Caco-2 (cell line): ENCODE results near the gene CD160. TPM values are rescaled to one million over a fixed set of nuclear protein-coding genes. Genes with fewer than 3 reads are reported as not detected.
"Not testable (repeated sequence)": the region's sequence is repeated elsewhere in the genome, so short reads cannot be mapped to it uniquely, and the experiment has no call there.

Experiments used
- BruUV-seq: library from RNA; stranded (reverse); fragments of 400-500 nt; replicated peaks from 2 replicates; lab custom pipeline; 2021; lab: Mats Ljungman, UMichigan
- CTCF ChIA-PET: fragments of 300-600 bp; sonication (Branson Sonifier 250); formaldehyde crosslinking; loops from one replicate; lab custom pipeline; 2022; ENCODE audit warnings: antibody characterized with exemption; lab: Charles Lee
- POLR2A ChIA-PET: fragments of 300-600 bp; sonication (Branson Sonifier 250); formaldehyde crosslinking; loops from one replicate; lab custom pipeline; 2022; ENCODE audit warnings: antibody characterized with exemption; lab: Charles Lee
- DNase-seq, 2 experiments: peaks; one replicate each; pipeline versions ENCODE4 v3.0.0 to v3.0.0-alpha.2; 2020 to 2022
- H3K27me3 ChIP-seq: replicated peaks from 2 replicates; pipeline ENCODE4 v1.6.0; 2011; ENCODE audit warnings: low read length; ENCODE audit not compliant: control insufficient read depth, insufficient read depth
- H3K36me3 ChIP-seq: 2 replicates; pipeline ENCODE4 v1.5.1; 2011; ENCODE audit warnings: low read length; ENCODE audit not compliant: control insufficient read depth, insufficient read depth
- H3K4me1 ChIP-seq: fragments of 250-450 bp; sonication (Bioruptor Pico); 2 replicates; pipeline ENCODE4 v1.5.1; 2020; ENCODE audit warnings: mild to moderate bottlenecking
- H3K4me3 ChIP-seq: 2 replicates; pipeline ENCODE4 v1.5.1; 2011; ENCODE audit warnings: low read depth, mild to moderate bottlenecking, control low read depth, low read length
- H3K9me3 ChIP-seq: fragments of 250-450 bp; sonication (Bioruptor Pico); 2 replicates; pipeline ENCODE4 v1.5.1; 2020; ENCODE audit warnings: mild to moderate bottlenecking, moderate library complexity
- H3K27ac Mint-ChIP-seq: one replicate; pipeline ENCODE4 v1.8.0; 2022; ENCODE audit warnings: mixed read lengths; ENCODE audit not compliant: unreplicated experiment
- H3K27me3 Mint-ChIP-seq: one replicate; pipeline ENCODE4 v1.8.0; 2022; ENCODE audit warnings: mixed read lengths; ENCODE audit not compliant: insufficient read depth, unreplicated experiment
- H3K36me3 Mint-ChIP-seq: one replicate; pipeline ENCODE4 v1.8.0; 2022; ENCODE audit warnings: mild to moderate bottlenecking, mixed read lengths; ENCODE audit not compliant: insufficient read depth, unreplicated experiment
- H3K4me1 Mint-ChIP-seq: one replicate; pipeline ENCODE4 v1.8.0; 2022; ENCODE audit warnings: low read depth, mixed read lengths; ENCODE audit not compliant: unreplicated experiment
- H3K4me3 Mint-ChIP-seq: one replicate; pipeline ENCODE4 v1.8.0; 2022; ENCODE audit warnings: mild to moderate bottlenecking, moderate library complexity, mixed read lengths; ENCODE audit not compliant: unreplicated experiment
- H3K9me3 Mint-ChIP-seq: one replicate; pipeline ENCODE4 v1.8.0; 2022; ENCODE audit warnings: mixed read lengths; ENCODE audit not compliant: unreplicated experiment
- intact Hi-C: fragments of 100-400 bp; cut with micrococcal nuclease; formaldehyde crosslinking; loops from one replicate; pipeline ENCODE4 v1.10.0; 2022; ENCODE audit not compliant: unreplicated experiment
- total RNA-seq: library from RNA; stranded (reverse); gene quantifications from 2 replicates; pipeline ENCODE4 v1.2.3, GENCODE V29; 2022
- TF ChIP-seq, protein P1 (sequence below), 2 experiments: fragments of 200-600 bp in 1 of 2; IDR thresholded peaks; 1 replicate in 1 of 2; 2 replicates in 1 of 2; pipeline versions ENCODE4 v1.5.1 to v1.8.0; 2011 to 2022; ENCODE audit warnings: antibody characterized with exemption in 1 of 2, control low read depth in 1 of 2, inconsistent platforms in 1 of 2, low read depth in 1 of 2, low read length in 1 of 2, mild to moderate bottlenecking in 1 of 2, moderate library complexity in 1 of 2; ENCODE audit not compliant: insufficient read depth in 1 of 2, severe bottlenecking in 1 of 2, unreplicated experiment in 1 of 2

CD160 gene
- total RNA-seq, 1 experiment from 2014 or later, result 0.20 TPM

DNA sequence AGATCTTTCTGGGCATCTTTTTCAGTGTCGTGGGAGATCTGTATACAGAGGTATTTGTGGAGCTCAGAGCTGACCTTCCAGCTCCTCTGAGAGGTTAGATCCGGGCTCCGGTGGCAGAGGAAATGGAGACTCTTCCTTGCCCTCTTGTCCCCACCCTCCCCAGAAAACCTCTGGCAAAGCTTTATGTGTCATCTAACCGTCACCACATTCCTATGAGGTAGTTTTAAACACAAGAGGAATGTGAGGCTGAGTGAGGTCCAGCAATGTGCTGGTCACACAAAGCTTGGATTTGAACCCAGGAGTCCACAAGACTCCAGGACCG, 1.2 kb downstream of the CD160 start:
- no peak for DNase-seq
- no peak overlapping the region for H3K4me3 Mint-ChIP-seq
- TF ChIP-seq, protein P1, sequence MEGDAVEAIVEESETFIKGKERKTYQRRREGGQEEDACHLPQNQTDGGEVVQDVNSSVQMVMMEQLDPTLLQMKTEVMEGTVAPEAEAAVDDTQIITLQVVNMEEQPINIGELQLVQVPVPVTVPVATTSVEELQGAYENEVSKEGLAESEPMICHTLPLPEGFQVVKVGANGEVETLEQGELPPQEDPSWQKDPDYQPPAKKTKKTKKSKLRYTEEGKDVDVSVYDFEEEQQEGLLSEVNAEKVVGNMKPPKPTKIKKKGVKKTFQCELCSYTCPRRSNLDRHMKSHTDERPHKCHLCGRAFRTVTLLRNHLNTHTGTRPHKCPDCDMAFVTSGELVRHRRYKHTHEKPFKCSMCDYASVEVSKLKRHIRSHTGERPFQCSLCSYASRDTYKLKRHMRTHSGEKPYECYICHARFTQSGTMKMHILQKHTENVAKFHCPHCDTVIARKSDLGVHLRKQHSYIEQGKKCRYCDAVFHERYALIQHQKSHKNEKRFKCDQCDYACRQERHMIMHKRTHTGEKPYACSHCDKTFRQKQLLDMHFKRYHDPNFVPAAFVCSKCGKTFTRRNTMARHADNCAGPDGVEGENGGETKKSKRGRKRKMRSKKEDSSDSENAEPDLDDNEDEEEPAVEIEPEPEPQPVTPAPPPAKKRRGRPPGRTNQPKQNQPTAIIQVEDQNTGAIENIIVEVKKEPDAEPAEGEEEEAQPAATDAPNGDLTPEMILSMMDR (IDR thresholded peaks at IDR 0.05; ENCODE audit: insufficient read depth in 1 of 2, low read depth in 1 of 2, low read length in 1 of 2, severe bottlenecking in 1 of 2, unreplicated experiment in 1 of 2), result no peak
- no peaks in the 10 kb centered on the region for H3K9me3 Mint-ChIP-seq
- ChIA-PET CTCF (interaction anchor here (0.7 to 2.3 kb wide), 5 partner anchors 9 to 289 kb away, joined by 3 to 13 read pairs (median 5); partner anchors contain the start of genes NUDT17 and PDZK1), POLR2A (interaction anchor here (1.2 kb wide), 1 partner anchor 9 kb away, joined by 5 read pairs; no protein-coding TSS in a partner anchor)
- no peaks in the 10 kb centered on the region for H3K36me3 ChIP-seq
- BruUV-seq, result no TSS peak
- H3K27me3 ChIP-seq, result no peaks in the 10 kb centered on the region
- no peaks in the 10 kb centered on the region for H3K9me3 ChIP-seq
- peaks cover 42% of the 10 kb centered on the region for H3K4me1 Mint-ChIP-seq
- no peaks in the 10 kb centered on the region for H3K27me3 Mint-ChIP-seq
- intact Hi-C loops, result no loop called here
- H3K36me3 Mint-ChIP-seq, result peaks cover 7% of the 10 kb centered on the region
- peaks cover 33% of the 10 kb centered on the region for H3K4me1 ChIP-seq
- peak overlapping the region; percentile 69 for H3K27ac Mint-ChIP-seq
- H3K4me3 ChIP-seq, result no peak overlapping the region

DNA sequence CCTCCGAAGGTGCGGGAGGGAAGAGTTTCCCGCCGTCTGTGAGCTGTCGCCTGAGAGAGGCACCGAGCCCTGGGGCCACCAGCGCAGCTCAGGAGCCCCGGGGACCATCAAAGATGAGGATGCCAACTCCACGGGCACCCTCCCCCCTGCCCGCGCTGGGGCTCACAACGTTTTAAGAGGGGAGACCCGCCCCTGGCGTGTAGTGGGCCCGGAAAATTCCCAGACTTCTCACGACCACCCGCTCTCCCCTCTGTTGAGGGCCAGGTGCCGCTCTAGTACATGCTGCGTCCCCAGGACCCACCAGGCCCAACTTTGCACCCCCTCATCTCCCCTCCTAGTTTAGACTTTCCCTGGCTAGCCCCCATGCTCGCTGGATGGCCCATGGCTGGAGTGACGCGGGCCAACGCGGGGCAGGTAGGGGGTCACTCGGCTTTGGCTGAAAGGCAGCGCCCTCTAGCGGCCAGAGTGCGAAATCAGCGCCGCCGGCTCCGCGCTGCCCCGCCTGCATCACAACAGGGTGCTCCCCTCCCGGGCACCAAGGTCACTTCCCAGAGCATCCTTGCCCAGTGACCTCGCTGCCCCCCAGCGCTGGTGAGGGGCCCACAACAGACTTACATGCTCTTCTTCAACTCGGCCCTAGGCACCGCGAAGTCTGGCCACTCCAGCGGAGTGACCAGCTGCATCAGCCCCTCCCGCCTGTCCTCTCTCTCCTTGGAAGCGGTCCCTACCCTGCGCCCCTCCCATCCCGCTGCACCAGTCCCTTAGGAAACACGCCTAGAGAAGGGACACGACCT, 1.8 kb downstream of the CD160 start:
- intact Hi-C loops, result loop anchor here (1.0 kb wide), 1 partner anchor 10 kb away; no protein-coding TSS in a partner anchor
- no TSS peak for BruUV-seq
- no peaks in the 10 kb centered on the region for H3K36me3 ChIP-seq
- POLR2A ChIA-PET, result interaction anchor here (1.2 kb wide), 1 partner anchor 10 kb away, joined by 5 read pairs; no protein-coding TSS in a partner anchor
- H3K27me3 ChIP-seq, result no peaks in the 10 kb centered on the region
- Mint-ChIP-seq H3K9me3 (no peaks in the 10 kb centered on the region), H3K27ac (peak overlapping the region; percentile 69), H3K4me1 (peaks cover 38% of the 10 kb centered on the region), H3K27me3 (no peaks in the 10 kb centered on the region), H3K36me3 (peaks cover 7% of the 10 kb centered on the region), H3K4me3 (peak overlapping the region; percentile 66)
- H3K4me1 ChIP-seq, result peaks cover 28% of the 10 kb centered on the region
- TF ChIP-seq, protein P1 (IDR thresholded peaks at IDR 0.05; ENCODE audit: insufficient read depth in 1 of 2, low read depth in 1 of 2, low read length in 1 of 2, severe bottlenecking in 1 of 2, unreplicated experiment in 1 of 2), result peak; percentile 84 to 96
- no peaks in the 10 kb centered on the region for H3K9me3 ChIP-seq
- CTCF ChIA-PET, result interaction anchor here (0.7 to 2.3 kb wide), 8 partner anchors 10 to 288 kb away, joined by 3 to 13 read pairs (median 5); partner anchors contain the start of genes NUDT17 and PDZK1
- DNase-seq, result peak; percentile 68 to 81
- H3K4me3 ChIP-seq, result peak overlapping the region; percentile 23

DNA sequence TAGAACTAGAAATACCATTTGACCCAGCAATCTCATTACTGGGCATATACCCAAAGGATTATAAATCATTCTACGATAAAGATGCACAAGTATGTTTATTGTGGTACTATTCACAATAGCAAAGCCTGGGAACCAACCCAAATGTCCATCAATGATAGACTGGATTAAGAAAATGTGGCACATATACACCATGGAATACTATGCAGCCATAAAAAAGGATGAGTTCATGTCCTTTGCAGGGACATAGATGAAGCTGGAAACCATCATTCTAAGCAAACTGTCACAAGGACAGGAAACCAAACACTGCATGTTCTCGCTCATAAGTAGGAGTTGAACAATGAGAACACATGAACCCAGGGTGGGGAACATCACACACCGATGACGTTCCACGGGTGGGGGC, 6.9 kb downstream of the CD160 start:
- H3K36me3 ChIP-seq, H3K9me3 Mint-ChIP-seq, BruUV-seq, H3K9me3 ChIP-seq, H3K27me3 ChIP-seq, H3K4me3 ChIP-seq, H3K4me1 ChIP-seq, H3K36me3 Mint-ChIP-seq, H3K4me3 Mint-ChIP-seq, H3K27ac Mint-ChIP-seq, DNase-seq, POLR2A ChIA-PET, intact Hi-C loops, H3K27me3 Mint-ChIP-seq: not testable (repeated sequence)
- peaks cover 16% of the 10 kb centered on the region for H3K4me1 Mint-ChIP-seq
- CTCF ChIA-PET, result interaction anchor here (0.5 kb wide), 1 partner anchor 104 kb away, joined by 4 read pairs; no protein-coding TSS in a partner anchor
